IMR-90 (cell line): ENCODE measurements around the gene GNAZ. TPM values are rescaled to one million over a fixed set of nuclear protein-coding genes. Genes with fewer than 3 reads are reported as not detected.

Experiments
- ATAC-seq: fragments of 200-7000 bp; cut with Tn5 transposase; 2 replicates; pipeline ENCODE4 v1.9.1; 2020; ENCODE audit warnings: low read depth, mild to moderate bottlenecking, moderate library complexity
- BruUV-seq: library from RNA; stranded (reverse); fragments of 400-500 nt; replicated peaks from 2 replicates; lab custom pipeline; 2021; lab: Mats Ljungman, UMichigan
- CTCF ChIA-PET: fragments of 300-600 bp; formaldehyde crosslinking; extraction: SDS; loops from one replicate; lab custom pipeline; 2021; ENCODE audit warnings: antibody characterized with exemption; lab: Yijun Ruan, JAX
- POLR2A ChIA-PET: fragments of 300-600 bp; sonication (Branson Sonifier 250); formaldehyde crosslinking; loops from one replicate; lab custom pipeline; 2022; ENCODE audit warnings: antibody characterized with exemption; ENCODE audit not compliant: unreplicated experiment; lab: Charles Lee
- DNase-seq: peaks from one replicate; pipeline ENCODE4 v3.0.0; 2013
- H2AFZ ChIP-seq: replicated peaks from 2 replicates; pipeline ENCODE3; 2013; ENCODE audit warnings: low read length, mild to moderate bottlenecking; ENCODE audit not compliant: poor library complexity
- H2AK5ac ChIP-seq: 2 replicates; pipeline ENCODE4 v1.6.1; 2013; ENCODE audit warnings: low read depth, low read length, inconsistent platforms
- H2AK9ac ChIP-seq: replicated peaks from 2 replicates; pipeline ENCODE3; 2013; ENCODE audit warnings: mild to moderate bottlenecking, low read depth, low read length, moderate library complexity; ENCODE audit not compliant: poor library complexity
- H2BK120ac ChIP-seq: 2 replicates; pipeline ENCODE4 v1.6.1; 2013; ENCODE audit warnings: low read depth, low read length, inconsistent platforms
- H2BK15ac ChIP-seq: 3 replicates; pipeline ENCODE4 v1.6.1; 2013; ENCODE audit warnings: low read depth, low read length, inconsistent platforms
- H2BK20ac ChIP-seq: 2 replicates; pipeline ENCODE4 v1.6.1; 2013; ENCODE audit warnings: low read depth, mild to moderate bottlenecking, inconsistent platforms, low read length, moderate library complexity
- H2BK5ac ChIP-seq: 2 replicates; pipeline ENCODE4 v1.6.1; 2013; ENCODE audit warnings: mild to moderate bottlenecking, low read depth, low read length, inconsistent platforms; ENCODE audit not compliant: poor library complexity, severe bottlenecking
- H3K14ac ChIP-seq: replicated peaks from 2 replicates; pipeline ENCODE4 v1.6.1; 2013; ENCODE audit warnings: low read depth, low read length, inconsistent platforms
- H3K18ac ChIP-seq: 2 replicates; pipeline ENCODE4 v1.6.1; 2013; ENCODE audit warnings: low read depth, low read length, control low read depth
- H3K23ac ChIP-seq: 2 replicates; pipeline ENCODE4 v1.6.1; 2013; ENCODE audit warnings: low read depth, low read length, inconsistent platforms
- H3K27ac ChIP-seq: 2 replicates; pipeline ENCODE4 v1.5.1; 2013; ENCODE audit warnings: mild to moderate bottlenecking, control low read depth, low read length; ENCODE audit not compliant: insufficient read depth
- H3K27me3 ChIP-seq: 2 replicates; pipeline ENCODE4 v1.6.1; 2013; ENCODE audit warnings: low read length; ENCODE audit not compliant: control insufficient read depth, insufficient read depth
- H3K36me3 ChIP-seq: 2 replicates; pipeline ENCODE4 v1.6.1; 2013; ENCODE audit warnings: low read length, mixed read lengths; ENCODE audit not compliant: control insufficient read depth, insufficient read depth
- H3K4ac ChIP-seq: 2 replicates; pipeline ENCODE4 v1.6.1; 2013; ENCODE audit warnings: low read depth, low read length, inconsistent platforms
- H3K4me1 ChIP-seq: 2 replicates; pipeline ENCODE4 v1.6.1; 2013; ENCODE audit warnings: low read length, mixed read lengths; ENCODE audit not compliant: control insufficient read depth, insufficient read depth
- H3K4me2 ChIP-seq: 2 replicates; pipeline ENCODE4 v1.6.1; 2013; ENCODE audit warnings: low read depth, mild to moderate bottlenecking, control low read depth, low read length, moderate library complexity
- H3K4me3 ChIP-seq: 2 replicates; pipeline ENCODE4 v1.5.1; 2013; ENCODE audit warnings: low read depth, mild to moderate bottlenecking, control low read depth, low read length, moderate library complexity; ENCODE audit not compliant: insufficient read depth
- H3K56ac ChIP-seq: 2 replicates; pipeline ENCODE4 v1.6.1; 2013; ENCODE audit warnings: low read length, inconsistent platforms; ENCODE audit not compliant: insufficient read depth; ENCODE audit errors: extremely low read depth
- H3K79me1 ChIP-seq, 2 experiments: 2 replicates each; pipeline ENCODE4 v1.6.1; 2013; ENCODE audit warnings: low read length in 2 of 2, inconsistent platforms in 1 of 2, low read depth in 1 of 2
- H3K9ac ChIP-seq: 2 replicates; pipeline ENCODE4 v1.6.1; 2013; ENCODE audit warnings: low read depth, low read length, control low read depth
- H3K9me1 ChIP-seq: 2 replicates; pipeline ENCODE4 v1.6.1; 2013; ENCODE audit warnings: low read length, inconsistent platforms; ENCODE audit not compliant: insufficient read depth
- H3K9me3 ChIP-seq: 2 replicates; pipeline ENCODE4 v1.6.1; 2013; ENCODE audit warnings: low read length; ENCODE audit not compliant: control insufficient read depth, insufficient read depth
- H4K20me1 ChIP-seq: 2 replicates; pipeline ENCODE4 v1.6.1; 2013; ENCODE audit warnings: low read length, inconsistent platforms; ENCODE audit not compliant: insufficient read depth
- H4K5ac ChIP-seq: 2 replicates; pipeline ENCODE4 v1.6.1; 2013; ENCODE audit warnings: mild to moderate bottlenecking, low read depth, low read length, control low read depth
- H4K8ac ChIP-seq, 2 experiments: 2 replicates each; pipeline ENCODE4 v1.6.1; 2013; ENCODE audit warnings: low read depth in 2 of 2, low read length in 2 of 2, control low read depth in 1 of 2, inconsistent platforms in 1 of 2
- H4K91ac ChIP-seq: 2 replicates; pipeline ENCODE4 v1.6.1; 2013; ENCODE audit warnings: low read depth, low read length, inconsistent platforms; ENCODE audit not compliant: insufficient read depth
- FOS ChIP-seq: fragments of 150-350 bp; IDR thresholded peaks from 2 replicates; pipeline ENCODE4 v1.6.1; 2016; ENCODE audit warnings: low read depth, low read length
- POLR2A ChIP-seq: IDR thresholded peaks from 2 replicates; pipeline ENCODE4 v1.6.1; 2012; ENCODE audit warnings: mild to moderate bottlenecking, low read depth, low read length
- SMC3 ChIP-seq: fragments of 150-350 bp; IDR thresholded peaks from 2 replicates; pipeline ENCODE4 v1.6.1; 2016; ENCODE audit warnings: low read depth, mild to moderate bottlenecking, antibody characterized with exemption, low read length, moderate library complexity
- WGBS, 2 experiments: methylation state at CpG; one replicate each; pipeline versions ENCODE4 v1.1.5 to v1.1.7; 2013; ENCODE audit warnings: missing lambda C conversion rate in 2 of 2; ENCODE audit not compliant: insufficient read length in 1 of 2; ENCODE audit errors: extremely low coverage in 2 of 2; 5-methylcytosine and 5-hydroxymethylcytosine counted together
- dilution Hi-C: fragments of 300-500 bp; cut with HindIII; formaldehyde crosslinking; loops from one replicate; pipeline ENCODE4 v1.14.3; 2018; ENCODE audit warnings: low sequenced_read_pairs; ENCODE audit not compliant: unreplicated experiment
- in situ Hi-C: fragments of 300-500 bp; cut with MboI; formaldehyde crosslinking; loops from 3 replicates; pipeline ENCODE4 v1.14.3; 2019; ENCODE audit warnings: low sequenced_read_pairs, inconsistent platforms, mixed read lengths
- intact Hi-C: fragments of 100-400 bp; cut with micrococcal nuclease; formaldehyde crosslinking; loops from 2 replicates; pipeline ENCODE4 v1.10.0; 2022
- polyA plus RNA-seq, 3 experiments: library from polyadenylated mRNA; depleted of rRNA; stranded (reverse); fragments of >200 nt; gene quantifications; 2 replicates each; pipeline ENCODE4 v1.2.3, GENCODE V29; 2012; ENCODE audit warnings: low replicate concordance in 1 of 3
- total RNA-seq: library from RNA; depleted of rRNA; stranded (reverse); fragments of >200 nt; gene quantifications from 2 replicates; pipeline ENCODE4 v1.2.3, GENCODE V29; 2012

Gene GNAZ
- total and polyA plus RNA-seq, 2 of the 4 experiments (the other 2 are of a cell fraction) = 1.5 to 2.5 TPM

DNA sequence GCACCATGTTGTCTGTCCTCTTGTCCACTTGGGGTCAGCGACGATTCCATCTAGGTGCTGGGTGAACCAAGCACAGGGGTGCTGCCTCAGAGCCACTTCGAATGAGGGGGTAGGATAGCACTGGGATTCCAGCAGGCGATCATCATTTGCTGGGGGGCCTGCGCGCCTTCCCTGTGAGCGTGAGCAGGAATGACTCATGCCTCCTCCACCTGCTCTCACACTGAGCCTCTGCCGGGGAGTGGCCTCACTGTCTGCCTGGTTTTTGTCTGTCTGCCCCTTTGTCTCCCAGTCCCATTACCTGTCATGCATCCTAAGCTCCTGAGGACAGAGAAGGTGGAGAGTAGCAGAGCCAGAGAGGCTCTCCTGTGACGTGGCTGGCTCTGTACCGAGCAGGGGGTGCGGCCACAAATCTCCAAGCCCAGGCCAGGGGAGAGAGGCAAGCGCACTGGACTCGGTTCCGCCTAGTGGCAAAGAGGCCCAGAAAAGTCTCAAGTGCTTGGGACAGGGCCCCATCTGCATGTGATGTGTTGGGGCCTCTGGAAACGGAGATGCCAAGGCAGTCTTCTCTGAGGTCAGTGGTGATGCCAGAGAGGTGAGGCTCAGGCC lies 40.7 kb downstream of the GNAZ start:
- ChIA-PET POLR2A (no interaction called here), CTCF (no interaction called here)
- H3K14ac ChIP-seq = no peak overlapping the region
- H2AFZ ChIP-seq = no peak overlapping the region
- no peak overlapping the region for H4K91ac ChIP-seq
- no peak overlapping the region for H2AK9ac ChIP-seq
- no peak overlapping the region for H2BK15ac ChIP-seq
- in situ Hi-C loops = no loop called here
- no peak overlapping the region for H3K4me3 ChIP-seq
- DNase-seq (no peak), ATAC-seq (no peak)
- H4K8ac ChIP-seq = no peak overlapping the region
- H3K23ac ChIP-seq = no peak overlapping the region
- no peaks in the 10 kb centered on the region; the same call in 1 of the 2 replicates for H4K20me1 ChIP-seq
- no TSS peak for BruUV-seq
- H3K9me1 ChIP-seq = no peaks in the 10 kb centered on the region
- H3K18ac ChIP-seq = no peak overlapping the region
- H3K4me1 ChIP-seq = no peaks in the 10 kb centered on the region
- H2BK120ac ChIP-seq = no peak overlapping the region
- no peak overlapping the region for H3K4ac ChIP-seq
- dilution Hi-C loops = no loop called here
- H3K79me1 ChIP-seq = no peaks in the 10 kb centered on the region
- H2BK20ac ChIP-seq = no peak overlapping the region
- H3K56ac ChIP-seq = no peak overlapping the region
- no peak overlapping the region for H2AK5ac ChIP-seq
- intact Hi-C loops = no loop called here
- H3K27ac ChIP-seq = no peak overlapping the region
- H3K9ac ChIP-seq = no peak overlapping the region
- H4K5ac ChIP-seq = no peak overlapping the region
- 93% methylated on average over 3 of the region's 15 CpGs; no CpG with 5 or more reads in 1 of the 2 experiments for whole genome bisulfite sequencing, 2 experiments
- H2BK5ac ChIP-seq = no peak overlapping the region
- no peak overlapping the region for H3K4me2 ChIP-seq
- no peak for TF ChIP-seq SMC3
- no peak for TF ChIP-seq POLR2A
- TF ChIP-seq FOS = no peak
- H3K36me3 ChIP-seq = no peaks in the 10 kb centered on the region
- H3K9me3 ChIP-seq = no peaks in the 10 kb centered on the region
- peaks cover 6% of the 10 kb centered on the region; the same call in 1 of the 2 replicates for H3K27me3 ChIP-seq
